BLaER1 (cell line): ENCODE measurements around the gene SNX19.

Experiments used
- H3K27ac ChIP-seq: shearing (Covaris generic); formaldehyde crosslinking; 2 replicates; pipeline ENCODE4 v1.8.1; 2022
- H3K27me3 ChIP-seq: shearing (Covaris generic); formaldehyde crosslinking; 2 replicates; pipeline ENCODE4 v1.8.1; 2022
- H3K36me3 ChIP-seq: shearing (Covaris generic); formaldehyde crosslinking; 2 replicates; pipeline ENCODE4 v1.8.1; 2022
- H3K4me1 ChIP-seq: shearing (Covaris generic); formaldehyde crosslinking; 2 replicates; pipeline ENCODE4 v1.8.1; 2022
- H3K4me2 ChIP-seq: shearing (Covaris generic); formaldehyde crosslinking; 2 replicates; pipeline ENCODE4 v1.8.1; 2022
- H3K4me3 ChIP-seq: shearing (Covaris generic); formaldehyde crosslinking; 2 replicates; pipeline ENCODE4 v1.8.1; 2022
- H3K9ac ChIP-seq: shearing (Covaris generic); formaldehyde crosslinking; 2 replicates; pipeline ENCODE4 v1.8.1; 2022
- H3K9me3 ChIP-seq: shearing (Covaris generic); formaldehyde crosslinking; 2 replicates; pipeline ENCODE4 v1.8.1; 2022
- H4K20me1 ChIP-seq: shearing (Covaris generic); formaldehyde crosslinking; 2 replicates; pipeline ENCODE4 v1.8.1; 2022
- Cebpa-rat ChIP-seq: shearing (Covaris generic); IDR thresholded peaks from 2 replicates; pipeline ENCODE4 v1.8.1; 2022

Gene SNX19

DNA sequence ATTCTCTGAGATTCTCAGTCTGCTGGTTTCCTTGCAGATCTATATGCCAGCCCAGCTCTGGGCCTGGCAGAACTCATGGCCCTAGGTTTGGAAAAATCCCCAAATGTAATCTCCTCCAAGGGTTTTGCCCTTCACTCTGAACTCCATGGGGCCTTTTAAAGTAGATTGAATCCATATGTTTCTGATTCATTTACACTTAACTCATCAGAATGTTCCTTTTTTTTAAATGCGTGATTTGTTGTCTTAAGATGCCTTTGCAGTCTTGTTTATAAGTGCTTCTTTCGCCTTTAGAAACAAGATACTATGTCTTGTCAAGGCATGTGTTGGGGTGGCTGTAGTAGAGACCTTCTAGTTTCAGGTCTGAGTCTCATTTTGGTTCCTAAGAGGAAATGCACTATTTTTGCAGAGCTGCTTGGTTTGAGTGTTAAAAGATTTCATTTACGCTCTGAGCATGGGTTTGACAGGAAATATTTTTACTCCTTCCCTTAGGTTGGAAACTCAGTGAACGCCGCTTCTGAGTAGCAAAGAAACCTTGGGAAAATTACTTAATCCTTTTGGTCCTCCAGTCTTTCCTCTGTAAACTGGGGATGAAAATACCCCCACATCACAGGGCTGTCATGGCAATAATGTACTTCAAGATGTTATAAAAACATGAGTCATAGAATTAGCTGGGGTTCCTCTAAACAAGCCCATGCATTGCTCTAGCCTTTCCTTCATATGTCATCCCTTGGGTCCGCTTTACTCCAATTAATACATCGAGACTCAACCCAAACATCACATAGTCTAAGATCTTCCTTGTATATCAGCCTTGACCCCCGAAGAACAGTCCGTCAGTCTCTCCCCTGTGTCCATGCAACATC lies 83.5 kb downstream of the SNX19 start:
- no peaks in the 10 kb centered on the region for H3K4me1 ChIP-seq
- no peak overlapping the region for H3K27ac ChIP-seq
- no peak for TF ChIP-seq Cebpa-rat

GRCh38 chr11:130831976-130832375 lies 84.3 kb downstream of the SNX19 start:
- no peaks in the 10 kb centered on the region for H3K4me1 ChIP-seq
- no peaks in the 10 kb centered on the region for H3K36me3 ChIP-seq
- H3K9me3 ChIP-seq = no peaks in the 10 kb centered on the region
- no peak for TF ChIP-seq Cebpa-rat
- no peak overlapping the region for H3K4me2 ChIP-seq
- no peaks in the 10 kb centered on the region for H4K20me1 ChIP-seq
- no peak overlapping the region for H3K4me3 ChIP-seq
- H3K27me3 ChIP-seq = no peaks in the 10 kb centered on the region
- H3K27ac ChIP-seq = no peak overlapping the region
- no peak overlapping the region for H3K9ac ChIP-seq

More for the DNA sequence above, 83.5 kb downstream of the SNX19 start:
- Histone ChIP-seq H3K9me3 (peaks cover 4% of the 10 kb centered on the region; the same call in 1 of the 2 replicates), H3K27me3 (no peaks in the 10 kb centered on the region), H3K4me2 (no peak overlapping the region), H4K20me1 (no peaks in the 10 kb centered on the region), H3K4me3 (no peak overlapping the region), H3K36me3 (no peaks in the 10 kb centered on the region), H3K9ac (no peak overlapping the region)

GRCh38 chr11:130831506-130831905 lies 84.8 kb downstream of the SNX19 start:
- no peaks in the 10 kb centered on the region for H3K9me3 ChIP-seq
- no peaks in the 10 kb centered on the region for H3K4me1 ChIP-seq
- no peaks in the 10 kb centered on the region for H3K27me3 ChIP-seq
- no peak overlapping the region for H3K9ac ChIP-seq
- H3K36me3 ChIP-seq = no peaks in the 10 kb centered on the region
- H3K27ac ChIP-seq = no peak overlapping the region
- no peaks in the 10 kb centered on the region for H4K20me1 ChIP-seq
- no peak overlapping the region for H3K4me3 ChIP-seq
- TF ChIP-seq Cebpa-rat = no peak
- H3K4me2 ChIP-seq = no peak overlapping the region

DNA sequence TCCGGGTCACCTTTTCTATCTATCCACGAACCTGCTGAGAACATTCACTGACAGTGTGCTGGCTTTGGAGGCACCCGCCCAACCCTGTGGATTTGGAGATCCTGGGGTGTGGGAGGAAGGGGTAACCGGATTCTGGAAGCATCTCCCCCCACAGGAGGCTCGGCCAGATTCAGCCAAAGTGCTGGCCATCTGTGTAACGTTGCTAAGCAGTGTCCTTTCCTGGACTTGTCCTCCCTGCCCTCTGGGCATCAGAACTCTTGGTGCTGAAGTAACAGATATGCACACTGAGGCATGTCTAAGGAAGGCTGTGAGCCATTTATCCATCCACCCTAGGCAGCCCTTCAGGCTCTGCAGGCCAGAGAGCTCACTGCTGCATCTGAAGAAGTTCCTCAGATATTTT lies 85.7 kb downstream of the SNX19 start:
- Histone ChIP-seq H3K9ac (no peak overlapping the region), H3K4me3 (no peak overlapping the region), H3K36me3 (no peaks in the 10 kb centered on the region), H3K27ac (no peak overlapping the region), H3K4me1 (no peaks in the 10 kb centered on the region), H3K9me3 (no peaks in the 10 kb centered on the region), H3K4me2 (no peak overlapping the region), H3K27me3 (no peaks in the 10 kb centered on the region), H4K20me1 (no peaks in the 10 kb centered on the region)
- TF ChIP-seq Cebpa-rat = no peak

DNA sequence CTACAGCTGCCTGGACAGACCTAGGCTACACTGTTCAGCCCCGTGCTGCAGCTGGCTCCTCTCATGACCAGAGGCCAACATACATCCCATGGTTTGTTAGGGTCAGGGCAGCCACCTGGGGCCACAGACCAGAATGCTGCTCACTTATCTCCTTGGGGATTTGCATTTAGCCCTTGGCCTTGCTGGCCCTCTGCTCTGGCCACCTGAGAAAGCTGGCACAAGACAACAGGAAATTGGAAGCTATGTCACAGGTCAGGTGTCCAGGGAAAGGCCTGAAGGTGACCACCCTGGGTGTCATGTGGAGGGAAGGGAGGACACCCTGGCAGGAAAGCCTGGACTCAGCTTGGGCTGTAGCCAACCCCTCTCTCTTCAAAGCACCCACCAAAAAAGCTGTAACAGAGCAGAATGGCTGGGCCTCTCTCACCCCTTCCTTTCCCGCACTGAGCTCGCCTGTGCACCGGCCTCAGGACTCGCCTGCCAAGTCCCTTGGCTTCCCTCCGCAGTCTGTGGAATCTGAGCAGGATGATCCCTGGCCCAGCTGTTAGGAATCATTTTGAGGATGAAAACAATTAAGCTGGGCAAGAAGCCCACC lies 86.3 kb downstream of the SNX19 start:
- TF ChIP-seq Cebpa-rat = no peak
- no peak overlapping the region for H3K9ac ChIP-seq
- no peaks in the 10 kb centered on the region for H3K4me1 ChIP-seq
- no peaks in the 10 kb centered on the region for H3K27me3 ChIP-seq
- H3K9me3 ChIP-seq = no peaks in the 10 kb centered on the region
- H3K36me3 ChIP-seq = no peaks in the 10 kb centered on the region
- no peaks in the 10 kb centered on the region for H4K20me1 ChIP-seq
- no peak overlapping the region for H3K4me2 ChIP-seq
- no peak overlapping the region for H3K27ac ChIP-seq
- no peak overlapping the region for H3K4me3 ChIP-seq

DNA sequence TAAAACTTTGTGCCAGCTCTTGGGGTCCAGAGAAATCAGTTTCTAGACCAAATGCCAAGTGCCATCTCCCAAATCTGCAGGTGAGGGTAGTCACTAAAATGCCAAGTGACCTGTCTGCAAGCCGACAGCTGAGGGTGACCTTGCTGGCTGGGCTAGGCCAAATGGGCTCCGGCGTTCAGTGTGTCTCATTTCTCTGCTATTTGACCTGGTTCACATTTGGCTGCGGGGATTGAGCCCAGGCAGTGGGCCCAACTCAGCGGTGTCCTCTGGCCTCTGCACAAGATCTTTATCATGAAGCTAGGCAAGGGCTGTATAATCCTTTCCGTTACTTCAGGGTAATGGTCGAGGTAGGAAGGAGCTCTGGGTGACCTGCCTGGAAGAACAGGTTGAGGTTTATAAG lies 87.5 kb downstream of the SNX19 start:
- Histone ChIP-seq H3K4me1 (no peaks in the 10 kb centered on the region), H3K9me3 (no peaks in the 10 kb centered on the region), H3K27me3 (no peaks in the 10 kb centered on the region; the same call in 1 of the 2 replicates), H4K20me1 (no peaks in the 10 kb centered on the region), H3K27ac (no peak overlapping the region), H3K4me2 (no peak overlapping the region), H3K4me3 (no peak overlapping the region), H3K36me3 (no peaks in the 10 kb centered on the region), H3K9ac (no peak overlapping the region)
- no peak for TF ChIP-seq Cebpa-rat

- H3K27ac ChIP-seq = no peak overlapping the region
- H3K9me3 ChIP-seq = no peaks in the 10 kb centered on the region
- no peak overlapping the region for H3K4me2 ChIP-seq
- no peak overlapping the region for H3K9ac ChIP-seq
- no peaks in the 10 kb centered on the region for H3K36me3 ChIP-seq
- no peaks in the 10 kb centered on the region for H3K4me1 ChIP-seq
- H3K27me3 ChIP-seq = no peaks in the 10 kb centered on the region; the same call in 1 of the 2 replicates
- H3K4me3 ChIP-seq = no peak overlapping the region
- H4K20me1 ChIP-seq = no peaks in the 10 kb centered on the region
- no peak for TF ChIP-seq Cebpa-rat
These were observed 88.6 kb downstream of the SNX19 start for GRCh38 chr11:130827451-130828377.

- Histone ChIP-seq H3K9ac (no peak overlapping the region), H3K36me3 (no peaks in the 10 kb centered on the region), H3K4me3 (no peak overlapping the region), H4K20me1 (no peaks in the 10 kb centered on the region), H3K4me2 (no peak overlapping the region), H3K9me3 (no peaks in the 10 kb centered on the region), H3K27ac (no peak overlapping the region), H3K27me3 (no peaks in the 10 kb centered on the region; the same call in 1 of the 2 replicates), H3K4me1 (no peaks in the 10 kb centered on the region)
- no peak for TF ChIP-seq Cebpa-rat
These were observed 89.7 kb downstream of the SNX19 start for GRCh38 chr11:130826572-130826971.

DNA sequence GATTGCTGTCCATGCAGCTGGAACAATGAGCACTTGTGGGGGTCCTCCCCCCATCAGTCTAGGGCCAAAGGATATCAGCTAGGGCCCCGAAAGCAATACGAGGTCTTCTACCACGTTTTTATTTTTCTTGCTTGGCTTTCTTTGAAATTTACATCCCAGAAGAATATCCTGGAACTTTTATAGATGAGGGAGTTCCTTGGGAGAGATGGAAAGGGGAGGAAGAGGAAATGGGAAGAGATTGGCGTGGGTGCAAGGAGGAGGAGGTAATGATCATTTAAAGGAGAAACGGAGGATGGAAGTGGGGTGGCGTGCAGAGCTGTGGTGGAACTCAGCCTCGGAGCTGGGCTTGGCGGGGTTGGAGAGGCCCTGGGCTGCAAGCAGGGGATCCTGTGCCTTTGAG lies 90.3 kb downstream of the SNX19 start:
- H3K27me3 ChIP-seq = no peaks in the 10 kb centered on the region; the same call in 1 of the 2 replicates
- no peak overlapping the region for H3K4me3 ChIP-seq
- H3K27ac ChIP-seq = no peak overlapping the region
- H4K20me1 ChIP-seq = no peaks in the 10 kb centered on the region
- no peaks in the 10 kb centered on the region for H3K4me1 ChIP-seq
- TF ChIP-seq Cebpa-rat = no peak
- H3K4me2 ChIP-seq = no peak overlapping the region
- no peaks in the 10 kb centered on the region for H3K9me3 ChIP-seq
- no peak overlapping the region for H3K9ac ChIP-seq
- no peaks in the 10 kb centered on the region for H3K36me3 ChIP-seq
